SK-N-SH (cell line): ENCODE data around the gene NDUFS2.

Source experiments
- EZH2phosphoT487 ChIP-seq: fragments of 200-600 bp; sonication (generic); IDR thresholded peaks from 2 replicates; pipeline ENCODE4 v1.6.1; 2017; ENCODE audit warnings: low read depth, mixed run types, mild to moderate bottlenecking, antibody characterized with exemption, moderate library complexity, borderline replicate concordance
- GABPA ChIP-seq: IDR thresholded peaks from 2 replicates; pipeline ENCODE4 v1.4.0; 2012; ENCODE audit warnings: low read depth, mild to moderate bottlenecking
- NFIC ChIP-seq: IDR thresholded peaks from 2 replicates; pipeline ENCODE4 v1.4.0; 2012; ENCODE audit warnings: borderline replicate concordance
- NRF1 ChIP-seq: IDR thresholded peaks from 2 replicates; pipeline ENCODE4 v1.6.1; 2012; ENCODE audit warnings: low read depth, mild to moderate bottlenecking, low read length
- RFX5 ChIP-seq: IDR thresholded peaks from 2 replicates; pipeline ENCODE4 v1.6.1; 2012; ENCODE audit warnings: mild to moderate bottlenecking, improper control_type of control experiment, low read length
- SMC3 ChIP-seq: IDR thresholded peaks from 2 replicates; pipeline ENCODE4 v1.6.1; 2012; ENCODE audit warnings: low read depth, low read length, improper control_type of control experiment
- TAF1 ChIP-seq: IDR thresholded peaks from 2 replicates; pipeline ENCODE4 v1.6.1; 2012; ENCODE audit warnings: low read depth, mild to moderate bottlenecking, low read length, moderate library complexity, borderline replicate concordance
- YY1 ChIP-seq: IDR thresholded peaks from 2 replicates; pipeline ENCODE4 v1.4.0; 2012; ENCODE audit warnings: low read depth, mild to moderate bottlenecking
- TF ChIP-seq, protein P1 (sequence below): fragments of 150-350 bp; IDR thresholded peaks from 2 replicates; pipeline ENCODE4 v1.6.1; 2016; ENCODE audit warnings: mild to moderate bottlenecking, low read depth, low read length
- TF ChIP-seq, protein P2 (sequence below): fragments of 200-600 bp; sonication (generic); IDR thresholded peaks from 2 replicates; pipeline ENCODE4 v1.6.1; 2017; ENCODE audit warnings: antibody characterized with exemption, mild to moderate bottlenecking, moderate library complexity
- TF ChIP-seq, protein P3 (sequence below): fragments of 150-350 bp; IDR thresholded peaks from 2 replicates; pipeline ENCODE4 v1.6.1; 2017; ENCODE audit warnings: antibody characterized with exemption, low read length, low read depth, borderline replicate concordance
- TF ChIP-seq, protein P4 (sequence below): IDR thresholded peaks from 2 replicates; pipeline ENCODE4 v1.6.1; 2012; ENCODE audit warnings: mild to moderate bottlenecking, low read depth, low read length, moderate library complexity
- TF ChIP-seq, protein P5 (sequence below): IDR thresholded peaks from 2 replicates; pipeline ENCODE4 v1.4.0; 2012; ENCODE audit warnings: low read depth
- TF ChIP-seq, protein P6 (sequence below): IDR thresholded peaks from 2 replicates; pipeline ENCODE4 v1.4.0; 2012; ENCODE audit warnings: low read depth, borderline replicate concordance

DNA sequence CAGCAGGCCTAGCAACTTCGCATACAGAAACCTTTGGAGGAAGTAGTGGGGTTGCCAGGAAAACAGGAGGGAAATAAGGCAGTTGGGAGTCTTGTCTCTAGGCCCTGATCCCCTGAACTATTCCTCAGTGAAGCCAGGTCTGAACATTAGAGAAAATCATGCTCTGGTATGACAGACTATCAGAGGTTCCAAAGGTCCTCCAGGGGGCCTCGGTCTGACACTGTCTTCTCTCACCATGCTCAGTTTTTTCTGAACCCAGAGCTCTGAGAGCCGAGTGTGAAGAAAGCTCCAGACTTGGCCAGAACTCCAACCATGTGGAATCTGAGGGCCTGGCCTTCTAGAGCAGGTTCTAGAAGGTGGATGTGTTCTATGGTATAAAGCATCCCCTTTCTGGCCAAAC lies 27.7 kb downstream of the NDUFS2 start:
- TF ChIP-seq, protein P1, sequence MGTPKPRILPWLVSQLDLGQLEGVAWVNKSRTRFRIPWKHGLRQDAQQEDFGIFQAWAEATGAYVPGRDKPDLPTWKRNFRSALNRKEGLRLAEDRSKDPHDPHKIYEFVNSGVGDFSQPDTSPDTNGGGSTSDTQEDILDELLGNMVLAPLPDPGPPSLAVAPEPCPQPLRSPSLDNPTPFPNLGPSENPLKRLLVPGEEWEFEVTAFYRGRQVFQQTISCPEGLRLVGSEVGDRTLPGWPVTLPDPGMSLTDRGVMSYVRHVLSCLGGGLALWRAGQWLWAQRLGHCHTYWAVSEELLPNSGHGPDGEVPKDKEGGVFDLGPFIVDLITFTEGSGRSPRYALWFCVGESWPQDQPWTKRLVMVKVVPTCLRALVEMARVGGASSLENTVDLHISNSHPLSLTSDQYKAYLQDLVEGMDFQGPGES, result no peak
- TF ChIP-seq, protein P2, sequence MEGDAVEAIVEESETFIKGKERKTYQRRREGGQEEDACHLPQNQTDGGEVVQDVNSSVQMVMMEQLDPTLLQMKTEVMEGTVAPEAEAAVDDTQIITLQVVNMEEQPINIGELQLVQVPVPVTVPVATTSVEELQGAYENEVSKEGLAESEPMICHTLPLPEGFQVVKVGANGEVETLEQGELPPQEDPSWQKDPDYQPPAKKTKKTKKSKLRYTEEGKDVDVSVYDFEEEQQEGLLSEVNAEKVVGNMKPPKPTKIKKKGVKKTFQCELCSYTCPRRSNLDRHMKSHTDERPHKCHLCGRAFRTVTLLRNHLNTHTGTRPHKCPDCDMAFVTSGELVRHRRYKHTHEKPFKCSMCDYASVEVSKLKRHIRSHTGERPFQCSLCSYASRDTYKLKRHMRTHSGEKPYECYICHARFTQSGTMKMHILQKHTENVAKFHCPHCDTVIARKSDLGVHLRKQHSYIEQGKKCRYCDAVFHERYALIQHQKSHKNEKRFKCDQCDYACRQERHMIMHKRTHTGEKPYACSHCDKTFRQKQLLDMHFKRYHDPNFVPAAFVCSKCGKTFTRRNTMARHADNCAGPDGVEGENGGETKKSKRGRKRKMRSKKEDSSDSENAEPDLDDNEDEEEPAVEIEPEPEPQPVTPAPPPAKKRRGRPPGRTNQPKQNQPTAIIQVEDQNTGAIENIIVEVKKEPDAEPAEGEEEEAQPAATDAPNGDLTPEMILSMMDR, result 0 out of 2 replicates have a peak, but pooled peaks have one; percentile 22
- TF ChIP-seq, protein P3, sequence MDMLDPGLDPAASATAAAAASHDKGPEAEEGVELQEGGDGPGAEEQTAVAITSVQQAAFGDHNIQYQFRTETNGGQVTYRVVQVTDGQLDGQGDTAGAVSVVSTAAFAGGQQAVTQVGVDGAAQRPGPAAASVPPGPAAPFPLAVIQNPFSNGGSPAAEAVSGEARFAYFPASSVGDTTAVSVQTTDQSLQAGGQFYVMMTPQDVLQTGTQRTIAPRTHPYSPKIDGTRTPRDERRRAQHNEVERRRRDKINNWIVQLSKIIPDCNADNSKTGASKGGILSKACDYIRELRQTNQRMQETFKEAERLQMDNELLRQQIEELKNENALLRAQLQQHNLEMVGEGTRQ, result no peak
- TF ChIP-seq, protein P4, sequence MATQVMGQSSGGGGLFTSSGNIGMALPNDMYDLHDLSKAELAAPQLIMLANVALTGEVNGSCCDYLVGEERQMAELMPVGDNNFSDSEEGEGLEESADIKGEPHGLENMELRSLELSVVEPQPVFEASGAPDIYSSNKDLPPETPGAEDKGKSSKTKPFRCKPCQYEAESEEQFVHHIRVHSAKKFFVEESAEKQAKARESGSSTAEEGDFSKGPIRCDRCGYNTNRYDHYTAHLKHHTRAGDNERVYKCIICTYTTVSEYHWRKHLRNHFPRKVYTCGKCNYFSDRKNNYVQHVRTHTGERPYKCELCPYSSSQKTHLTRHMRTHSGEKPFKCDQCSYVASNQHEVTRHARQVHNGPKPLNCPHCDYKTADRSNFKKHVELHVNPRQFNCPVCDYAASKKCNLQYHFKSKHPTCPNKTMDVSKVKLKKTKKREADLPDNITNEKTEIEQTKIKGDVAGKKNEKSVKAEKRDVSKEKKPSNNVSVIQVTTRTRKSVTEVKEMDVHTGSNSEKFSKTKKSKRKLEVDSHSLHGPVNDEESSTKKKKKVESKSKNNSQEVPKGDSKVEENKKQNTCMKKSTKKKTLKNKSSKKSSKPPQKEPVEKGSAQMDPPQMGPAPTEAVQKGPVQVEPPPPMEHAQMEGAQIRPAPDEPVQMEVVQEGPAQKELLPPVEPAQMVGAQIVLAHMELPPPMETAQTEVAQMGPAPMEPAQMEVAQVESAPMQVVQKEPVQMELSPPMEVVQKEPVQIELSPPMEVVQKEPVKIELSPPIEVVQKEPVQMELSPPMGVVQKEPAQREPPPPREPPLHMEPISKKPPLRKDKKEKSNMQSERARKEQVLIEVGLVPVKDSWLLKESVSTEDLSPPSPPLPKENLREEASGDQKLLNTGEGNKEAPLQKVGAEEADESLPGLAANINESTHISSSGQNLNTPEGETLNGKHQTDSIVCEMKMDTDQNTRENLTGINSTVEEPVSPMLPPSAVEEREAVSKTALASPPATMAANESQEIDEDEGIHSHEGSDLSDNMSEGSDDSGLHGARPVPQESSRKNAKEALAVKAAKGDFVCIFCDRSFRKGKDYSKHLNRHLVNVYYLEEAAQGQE, result no peak
- TF ChIP-seq GABPA (no peak), TAF1 (no peak), SMC3 (no peak), NRF1 (no peak), YY1 (no peak), EZH2phosphoT487 (no peak), RFX5 (no peak), NFIC (no peak)
- TF ChIP-seq, protein P5, sequence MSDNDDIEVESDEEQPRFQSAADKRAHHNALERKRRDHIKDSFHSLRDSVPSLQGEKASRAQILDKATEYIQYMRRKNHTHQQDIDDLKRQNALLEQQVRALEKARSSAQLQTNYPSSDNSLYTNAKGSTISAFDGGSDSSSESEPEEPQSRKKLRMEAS, result no peak
- TF ChIP-seq, protein P6, sequence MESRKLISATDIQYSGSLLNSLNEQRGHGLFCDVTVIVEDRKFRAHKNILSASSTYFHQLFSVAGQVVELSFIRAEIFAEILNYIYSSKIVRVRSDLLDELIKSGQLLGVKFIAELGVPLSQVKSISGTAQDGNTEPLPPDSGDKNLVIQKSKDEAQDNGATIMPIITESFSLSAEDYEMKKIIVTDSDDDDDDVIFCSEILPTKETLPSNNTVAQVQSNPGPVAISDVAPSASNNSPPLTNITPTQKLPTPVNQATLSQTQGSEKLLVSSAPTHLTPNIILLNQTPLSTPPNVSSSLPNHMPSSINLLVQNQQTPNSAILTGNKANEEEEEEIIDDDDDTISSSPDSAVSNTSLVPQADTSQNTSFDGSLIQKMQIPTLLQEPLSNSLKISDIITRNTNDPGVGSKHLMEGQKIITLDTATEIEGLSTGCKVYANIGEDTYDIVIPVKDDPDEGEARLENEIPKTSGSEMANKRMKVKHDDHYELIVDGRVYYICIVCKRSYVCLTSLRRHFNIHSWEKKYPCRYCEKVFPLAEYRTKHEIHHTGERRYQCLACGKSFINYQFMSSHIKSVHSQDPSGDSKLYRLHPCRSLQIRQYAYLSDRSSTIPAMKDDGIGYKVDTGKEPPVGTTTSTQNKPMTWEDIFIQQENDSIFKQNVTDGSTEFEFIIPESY, result no peak
